GM21447 (cell line): Measurements from ENCODE around the gene SYT17.

Experiments used
- ATAC-seq: cut with Tn5 transposase; IDR thresholded peaks from one replicate; pipeline ENCODE4 v1.9.1; 2021; ENCODE audit not compliant: unreplicated experiment

SYT17 gene

DNA sequence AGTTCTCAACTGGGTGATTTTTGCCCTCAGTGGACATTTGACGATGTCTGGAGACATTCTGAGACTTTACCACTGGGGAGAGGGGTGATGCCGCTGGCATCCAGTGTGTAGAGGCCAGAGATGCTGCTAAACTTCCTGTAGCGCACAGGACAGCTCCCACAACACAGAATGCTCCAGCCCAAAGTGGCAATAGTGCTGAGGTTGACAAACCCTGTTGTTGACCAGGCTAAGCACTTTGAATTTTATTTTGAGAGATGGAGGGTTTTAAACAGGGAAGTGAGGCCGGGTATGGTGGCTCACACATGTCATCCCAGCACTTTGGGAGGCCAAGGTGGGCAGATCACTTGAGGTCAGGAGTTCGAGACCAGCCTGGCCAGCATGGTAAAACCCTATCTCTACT is 44.0 kb downstream of the SYT17 start:
- no peak for ATAC-seq

DNA sequence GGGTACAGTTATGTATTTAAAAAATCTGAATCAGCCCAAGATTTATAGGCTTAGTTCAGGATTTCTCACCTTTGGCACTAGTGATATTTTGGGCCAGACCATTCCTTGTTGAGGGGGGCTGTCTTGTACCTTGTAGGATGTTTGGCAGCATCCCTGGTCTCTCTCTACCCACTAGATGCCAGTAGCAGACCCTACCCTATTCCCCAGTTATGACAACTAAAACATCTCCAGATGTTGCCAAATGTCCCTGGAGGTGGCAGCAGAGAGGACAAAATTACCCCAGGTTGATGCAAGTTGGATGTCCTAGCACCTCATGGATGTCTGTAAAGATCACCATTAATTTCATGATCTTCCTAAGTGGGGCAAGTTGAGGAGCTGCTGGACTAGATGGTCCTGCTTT is 45.8 kb downstream of the SYT17 start:
- ATAC-seq: no peak

- no peak for ATAC-seq
Measured at GRCh38 chr16:19215705-19216104, 47.7 kb downstream of the SYT17 start.

DNA sequence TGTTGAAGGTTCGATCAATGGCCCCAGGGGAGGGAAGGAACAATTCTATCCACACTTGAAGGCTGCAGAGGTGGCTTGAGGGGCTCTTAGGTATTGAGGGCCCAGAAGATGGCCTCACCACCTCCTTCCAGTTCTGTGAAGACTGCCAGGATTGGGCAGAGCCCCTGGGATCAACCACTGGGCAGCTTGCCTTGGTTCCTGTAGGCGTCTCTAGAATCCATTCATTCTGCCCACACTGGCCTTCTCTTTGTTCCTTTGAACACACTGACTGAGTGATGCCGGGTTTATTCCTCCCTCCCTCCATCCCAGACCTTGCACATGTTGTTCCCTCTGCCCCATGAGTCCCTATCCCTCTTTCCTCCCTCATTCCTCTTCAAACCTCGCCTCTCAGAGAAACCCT is 50.5 kb downstream of the SYT17 start:
- no peak for ATAC-seq

DNA sequence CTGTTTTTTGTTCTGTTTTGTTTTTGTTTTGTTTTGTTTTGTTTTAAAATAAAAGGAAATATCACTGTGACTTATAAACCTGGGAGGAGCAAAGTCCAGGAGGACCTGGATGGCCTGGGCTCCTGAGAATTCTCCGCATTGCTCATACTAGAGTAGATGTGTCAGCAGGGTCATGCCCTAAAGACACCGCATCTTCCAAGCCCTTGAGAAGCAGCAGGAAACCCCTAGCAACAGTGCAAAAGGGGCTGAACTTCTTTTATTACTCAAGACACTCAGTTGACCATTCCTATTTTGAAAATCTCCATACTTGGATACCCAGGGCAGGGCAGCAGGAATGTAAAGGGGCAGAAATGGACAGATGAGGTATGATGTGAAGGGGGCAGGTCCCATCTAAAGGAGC is 51.8 kb downstream of the SYT17 start:
- no peak for ATAC-seq

GRCh38 chr16:19223235-19224170 is 55.5 kb downstream of the SYT17 start:
- no peak for ATAC-seq

DNA sequence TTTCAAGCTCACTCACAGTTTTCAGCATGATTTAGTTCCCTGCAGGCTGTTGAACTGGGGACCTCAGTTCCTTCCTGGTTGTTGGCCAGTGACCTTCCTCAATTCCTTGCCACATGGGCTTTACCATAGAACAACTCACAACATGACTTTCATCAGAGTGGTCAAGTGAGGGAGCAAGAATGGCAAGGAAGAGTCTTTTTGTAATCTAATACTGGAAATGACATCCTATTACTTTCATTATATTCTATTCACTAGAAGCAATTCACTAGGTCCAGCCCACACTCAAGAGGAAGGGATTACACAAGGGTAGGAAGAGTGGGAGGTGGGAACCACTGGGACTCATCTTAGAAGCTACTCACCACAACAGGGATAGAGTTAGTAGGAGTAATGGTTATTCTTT is 57.6 kb downstream of the SYT17 start:
- no peak for ATAC-seq

- ATAC-seq: no peak
Measured at GRCh38 chr16:19227643-19228042, 59.6 kb downstream of the SYT17 start.

DNA sequence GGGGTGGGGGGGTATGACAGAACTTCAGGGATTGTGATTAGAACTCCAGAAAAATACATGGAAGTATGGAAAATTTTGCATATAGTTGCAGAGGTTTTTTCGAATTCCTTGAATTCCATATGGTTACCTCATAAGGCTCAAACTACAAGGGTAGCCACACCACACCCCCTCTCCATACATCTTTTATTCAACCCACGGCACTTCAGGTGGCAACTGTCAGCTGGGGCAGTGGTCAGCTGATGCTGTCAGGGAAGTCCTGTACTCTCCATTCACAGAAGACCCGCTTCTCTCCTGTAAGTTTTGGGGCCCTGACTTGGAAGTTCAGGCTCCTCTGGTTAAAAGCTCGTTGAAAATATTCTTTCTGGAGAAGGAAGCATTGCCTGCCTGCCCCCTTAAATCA is 60.0 kb downstream of the SYT17 start:
- ATAC-seq: no peak

- ATAC-seq: no peak
Measured at GRCh38 chr16:19228575-19228974, 60.5 kb downstream of the SYT17 start.

- no peak for ATAC-seq
Measured at GRCh38 chr16:19230575-19230974, 62.5 kb downstream of the SYT17 start.

DNA sequence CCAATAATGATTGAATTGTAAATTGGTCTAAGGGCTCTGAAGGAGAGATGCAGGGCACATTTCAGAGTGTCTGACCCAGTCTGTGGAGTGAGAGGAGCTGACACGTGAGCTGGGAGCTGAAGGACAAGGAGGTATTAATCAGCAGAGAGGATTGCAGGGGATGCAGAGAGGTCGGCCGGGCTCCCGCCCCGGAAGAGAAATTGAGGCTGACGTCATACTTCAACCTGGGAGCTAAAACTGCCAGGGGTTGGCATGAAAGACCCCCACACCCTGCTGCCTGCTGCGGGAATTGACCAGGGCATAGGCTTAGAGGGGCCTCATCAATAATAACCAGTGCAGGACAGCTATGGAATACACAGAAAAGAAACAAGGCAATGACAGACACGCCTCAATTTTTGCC is 63.8 kb downstream of the SYT17 start:
- ATAC-seq: no peak

GRCh38 chr16:19232988-19233387 is 64.9 kb downstream of the SYT17 start:
- ATAC-seq: no peak

DNA sequence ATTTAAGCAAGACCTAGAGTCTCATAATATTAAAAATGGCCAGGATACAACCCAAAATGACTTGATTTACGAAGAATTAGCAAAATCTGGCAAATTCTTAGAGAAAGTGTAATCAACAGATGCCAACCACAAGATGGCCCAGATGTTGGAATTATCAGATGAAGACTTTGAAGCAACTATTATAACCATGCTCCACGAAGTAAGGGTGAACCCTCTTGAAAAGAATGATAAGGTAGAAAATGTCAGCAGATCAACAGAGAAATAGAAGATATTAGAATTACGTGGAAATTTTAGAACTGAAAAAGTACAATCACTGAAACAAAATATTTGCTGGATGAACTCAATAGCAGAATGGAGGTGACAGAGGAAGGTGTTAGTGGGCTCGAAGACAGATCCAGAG is 67.4 kb downstream of the SYT17 start:
- ATAC-seq: no peak

DNA sequence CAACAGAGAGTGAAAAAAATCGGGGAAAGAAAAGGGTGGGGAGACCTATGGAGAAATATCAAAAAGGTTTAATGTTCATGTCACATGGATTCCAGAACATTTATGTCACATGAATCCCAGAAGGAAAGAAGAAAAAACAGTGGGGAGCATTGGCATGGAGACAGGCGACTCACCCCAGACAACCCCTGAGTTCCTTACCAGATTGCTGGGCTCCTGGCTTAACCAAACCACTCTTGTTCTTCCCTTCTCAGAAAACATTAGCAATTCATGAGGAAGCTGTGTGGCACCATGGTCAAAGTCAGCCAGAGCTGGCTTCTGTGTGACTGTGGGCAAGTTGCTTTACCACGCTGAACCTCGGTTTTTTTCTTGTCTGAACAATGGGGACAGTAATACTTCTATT is 67.8 kb downstream of the SYT17 start:
- ATAC-seq: no peak

- no peak for ATAC-seq
Measured at GRCh38 chr16:19236561-19237209, 68.6 kb downstream of the SYT17 start.

- no peak for ATAC-seq
Measured at GRCh38 chr16:19238406-19238805, 70.4 kb downstream of the SYT17 start.

GRCh38 chr16:19239511-19240155 is 71.6 kb downstream of the SYT17 start:
- ATAC-seq: no peak

DNA sequence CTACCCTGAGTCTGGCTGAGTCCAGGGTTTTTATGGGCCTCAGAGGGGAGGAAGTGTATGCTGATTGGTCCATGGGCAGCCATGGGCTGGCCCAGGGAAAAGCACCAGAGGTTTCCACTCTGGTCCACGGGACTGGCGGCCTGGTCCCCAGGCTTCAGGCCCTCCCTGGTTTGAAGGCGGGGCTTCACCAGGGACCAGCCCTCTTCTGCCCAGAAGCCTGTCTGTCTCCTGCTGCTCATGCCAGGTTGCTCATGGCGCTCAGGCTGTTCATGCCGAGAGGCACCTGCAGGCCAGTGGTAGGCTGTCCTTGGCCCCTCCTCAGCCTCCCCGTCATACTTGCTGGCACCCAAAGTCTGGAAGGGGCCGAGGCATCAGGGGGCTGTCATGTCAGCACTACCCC is 72.5 kb downstream of the SYT17 start:
- ATAC-seq: no peak

DNA sequence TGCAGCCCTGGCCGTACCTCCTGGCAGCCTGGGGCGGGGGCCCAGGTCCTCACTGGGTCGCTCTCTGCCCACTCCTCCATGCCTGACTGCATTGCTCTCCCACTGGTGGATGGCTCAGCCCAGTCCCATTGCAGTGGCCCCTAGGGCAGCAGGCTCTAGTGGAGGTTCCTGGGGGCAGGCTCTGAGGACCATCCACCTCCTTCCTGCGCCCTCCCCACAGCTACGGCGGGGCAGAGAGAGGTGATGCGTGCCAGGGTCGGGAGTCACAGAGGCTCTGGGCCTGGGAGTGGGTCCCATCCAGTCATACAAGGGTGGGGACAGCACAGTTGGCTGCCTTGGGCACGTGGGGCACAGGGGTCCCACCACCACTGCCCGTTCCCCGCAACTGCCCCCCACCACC is 73.5 kb downstream of the SYT17 start:
- ATAC-seq: no peak

- ATAC-seq: no peak
Measured at GRCh38 chr16:19242186-19242585, 74.1 kb downstream of the SYT17 start.

DNA sequence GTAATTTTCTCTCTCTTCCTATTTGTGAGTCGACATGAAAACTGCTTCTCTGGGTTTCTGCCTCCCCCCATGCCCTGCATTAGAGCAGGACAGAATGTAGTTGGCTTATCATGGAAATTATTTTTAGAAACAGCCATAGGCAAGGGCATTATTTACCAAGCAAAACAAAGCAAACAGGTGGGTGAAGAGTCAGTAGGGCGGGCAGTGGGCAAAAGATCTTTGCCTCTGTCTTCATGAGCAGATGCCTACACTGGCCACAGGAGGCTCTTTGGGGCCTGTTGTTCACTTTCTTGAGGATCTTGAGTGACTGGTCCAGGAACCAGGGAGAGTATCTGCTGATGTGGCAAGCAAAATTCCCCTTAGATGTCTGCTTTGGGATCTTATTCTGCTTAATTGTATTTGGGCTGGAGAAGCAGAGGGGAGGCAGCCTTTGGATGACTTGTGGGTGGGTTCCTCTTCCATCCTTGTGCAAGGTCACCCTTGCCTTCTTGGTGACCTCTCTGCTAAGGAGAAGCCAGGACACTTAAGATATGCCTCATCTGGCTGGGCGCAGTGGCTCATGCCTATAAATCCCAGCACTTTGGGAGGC is 75.0 kb downstream of the SYT17 start:
- ATAC-seq: no peak
